Activated CD4-positive, alpha-beta T cell treated with anti-CD3 and anti-CD28 coated beads for 24 hours (primary cell): Measurements from ENCODE around the gene TRAPPC8.
"Not testable (repeated sequence)": the region's sequence is repeated elsewhere in the genome, so short reads cannot be mapped to it uniquely, and the experiment has no call there.

Experiments used
- DNase-seq, 2 donors: peaks; one replicate each; pipeline ENCODE4 v3.0.0-alpha.2; 2020; ENCODE audit warnings: low read depth in 2 of 2

Gene TRAPPC8

GRCh38 chr18:31857526-31858106, 85.3 kb downstream of the TRAPPC8 start:
- DNase-seq, result no peak

- DNase-seq, result no peak
These were observed 92.1 kb downstream of the TRAPPC8 start for GRCh38 chr18:31850844-31851243.

GRCh38 chr18:31840499-31840898, 102.4 kb downstream of the TRAPPC8 start:
- DNase-seq, result no peak

- no peak for DNase-seq
These were observed 105.0 kb downstream of the TRAPPC8 start for GRCh38 chr18:31837879-31838278.

GRCh38 chr18:31835528-31836133, 107.3 kb downstream of the TRAPPC8 start:
- no peak for DNase-seq

- no peak for DNase-seq
These were observed 111.0 kb downstream of the TRAPPC8 start for GRCh38 chr18:31831903-31832302.

- DNase-seq, result no peak
These were observed 112.2 kb downstream of the TRAPPC8 start for GRCh38 chr18:31830686-31831085.

GRCh38 chr18:31828613-31829012, 114.3 kb downstream of the TRAPPC8 start:
- DNase-seq, result no peak

- DNase-seq, result not testable (repeated sequence)
These were observed 116.1 kb downstream of the TRAPPC8 start for GRCh38 chr18:31826673-31827325.

- no peak for DNase-seq
These were observed 117.2 kb downstream of the TRAPPC8 start for GRCh38 chr18:31825772-31826171.

GRCh38 chr18:31821545-31822171, 121.3 kb downstream of the TRAPPC8 start:
- no peak for DNase-seq

- DNase-seq, result no peak
These were observed 123.1 kb downstream of the TRAPPC8 start for GRCh38 chr18:31819925-31820229.

GRCh38 chr18:31819106-31819924, 123.6 kb downstream of the TRAPPC8 start:
- DNase-seq, result no peak

- no peak for DNase-seq
These were observed 128.8 kb downstream of the TRAPPC8 start for GRCh38 chr18:31814132-31814531.

- not testable (repeated sequence) for DNase-seq
These were observed 132.4 kb downstream of the TRAPPC8 start for GRCh38 chr18:31810336-31811130.

- DNase-seq, result not testable (repeated sequence)
These were observed 133.9 kb downstream of the TRAPPC8 start for GRCh38 chr18:31809049-31809448.

- DNase-seq, result no peak
These were observed 141.8 kb downstream of the TRAPPC8 start for GRCh38 chr18:31801078-31801477.

- DNase-seq, result not testable (repeated sequence)
These were observed 143.7 kb downstream of the TRAPPC8 start for GRCh38 chr18:31799257-31799656.

- DNase-seq, result no peak
These were observed 144.5 kb downstream of the TRAPPC8 start for GRCh38 chr18:31798399-31798798.

- no peak for DNase-seq
These were observed 147.2 kb downstream of the TRAPPC8 start for GRCh38 chr18:31795747-31796146.

- no peak for DNase-seq
These were observed 149.4 kb downstream of the TRAPPC8 start for GRCh38 chr18:31793531-31793930.
